ENCODE measurements around the gene ZDHHC4. TPM values are rescaled to one million over a fixed set of nuclear protein-coding genes. Genes with fewer than 3 reads are reported as not detected.

The ZDHHC4 gene
- total and polyA plus RNA-seq, 3 donors from 2014 or later, result 59.4 to 77.7 (median 75.8) TPM

DNA sequence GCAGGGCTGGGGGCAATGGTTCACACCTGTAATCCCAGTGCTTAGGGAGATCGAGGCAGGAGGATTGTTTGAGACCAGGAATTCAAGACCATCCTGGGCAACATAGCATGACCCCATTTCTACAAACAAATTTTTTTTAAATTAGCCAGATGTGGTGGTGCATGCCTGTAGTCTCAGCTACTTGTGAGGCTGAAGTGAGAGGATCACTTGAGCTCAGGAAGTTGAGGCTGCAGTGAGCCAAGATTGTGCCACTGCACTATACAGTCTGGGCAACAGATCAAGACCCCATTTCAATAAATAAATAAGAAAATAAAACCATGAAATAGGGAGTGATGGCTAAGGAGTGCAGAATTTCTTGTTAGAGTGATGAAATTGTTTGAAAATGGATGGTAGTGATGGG lies 34.9 kb upstream of the ZDHHC4 start:
- TF ChIP-seq, protein P1, sequence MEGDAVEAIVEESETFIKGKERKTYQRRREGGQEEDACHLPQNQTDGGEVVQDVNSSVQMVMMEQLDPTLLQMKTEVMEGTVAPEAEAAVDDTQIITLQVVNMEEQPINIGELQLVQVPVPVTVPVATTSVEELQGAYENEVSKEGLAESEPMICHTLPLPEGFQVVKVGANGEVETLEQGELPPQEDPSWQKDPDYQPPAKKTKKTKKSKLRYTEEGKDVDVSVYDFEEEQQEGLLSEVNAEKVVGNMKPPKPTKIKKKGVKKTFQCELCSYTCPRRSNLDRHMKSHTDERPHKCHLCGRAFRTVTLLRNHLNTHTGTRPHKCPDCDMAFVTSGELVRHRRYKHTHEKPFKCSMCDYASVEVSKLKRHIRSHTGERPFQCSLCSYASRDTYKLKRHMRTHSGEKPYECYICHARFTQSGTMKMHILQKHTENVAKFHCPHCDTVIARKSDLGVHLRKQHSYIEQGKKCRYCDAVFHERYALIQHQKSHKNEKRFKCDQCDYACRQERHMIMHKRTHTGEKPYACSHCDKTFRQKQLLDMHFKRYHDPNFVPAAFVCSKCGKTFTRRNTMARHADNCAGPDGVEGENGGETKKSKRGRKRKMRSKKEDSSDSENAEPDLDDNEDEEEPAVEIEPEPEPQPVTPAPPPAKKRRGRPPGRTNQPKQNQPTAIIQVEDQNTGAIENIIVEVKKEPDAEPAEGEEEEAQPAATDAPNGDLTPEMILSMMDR (IDR thresholded peaks at IDR 0.05), result no peak
- no peak for TF ChIP-seq POLR2A (IDR thresholded peaks at IDR 0.05)
- DNase-seq, result no peak
- no peak overlapping the region for H3K27ac ChIP-seq
- no peaks in the 10 kb centered on the region for H3K9me3 ChIP-seq
- H3K4me1 ChIP-seq, result no peaks in the 10 kb centered on the region
- intact Hi-C loops (cut with DNase I; ENCODE audit: low total_unique reads), result no loop called here
- 91 to 100% methylated on average over 1 of the region's 1 CpG for WGBS, 2 donors
- H3K36me3 ChIP-seq (ENCODE audit: low read depth, missing control alignments), result no peaks in the 10 kb centered on the region
- no peaks in the 10 kb centered on the region for H3K27me3 ChIP-seq
- H3K4me3 ChIP-seq, result no peak overlapping the region

DNA sequence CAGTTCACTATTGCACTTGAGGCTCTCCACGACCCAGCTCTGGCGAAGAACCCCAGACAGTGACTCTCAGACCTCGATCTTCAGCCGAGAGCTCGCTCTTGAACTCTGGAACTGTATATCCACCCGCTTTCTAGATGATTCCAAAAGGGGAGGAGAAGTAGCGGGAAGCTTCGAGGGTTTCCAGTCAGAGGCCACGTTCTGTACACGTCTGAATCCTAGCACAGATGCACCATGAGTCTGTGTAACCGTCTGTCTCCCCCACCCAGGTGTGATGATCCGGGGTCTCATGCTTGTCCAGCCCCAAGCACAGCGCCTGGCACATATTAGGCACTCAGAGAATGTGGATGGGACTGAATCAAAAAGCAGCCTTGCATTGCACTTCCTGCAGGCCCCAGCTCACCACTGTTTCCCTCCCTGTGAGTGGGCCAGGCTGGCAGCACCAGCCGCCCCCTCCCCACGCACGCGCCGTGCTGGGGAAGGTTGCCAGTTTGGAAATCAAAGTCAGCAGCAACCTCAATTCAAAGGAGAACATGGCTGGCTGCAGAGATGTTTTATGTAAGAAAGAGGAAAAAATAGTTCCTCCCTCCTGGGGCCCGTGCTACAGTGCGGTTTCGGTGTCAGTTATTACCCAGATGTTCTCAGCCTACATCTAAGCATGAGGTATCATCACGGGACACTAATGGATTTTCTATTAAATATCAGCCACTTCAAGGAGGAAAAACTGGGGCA lies 31.7 kb upstream of the ZDHHC4 start:
- no peak for DNase-seq
- intact Hi-C loops (cut with DNase I; ENCODE audit: low total_unique reads), result no loop called here
- no peaks in the 10 kb centered on the region for H3K27me3 ChIP-seq
- no peaks in the 10 kb centered on the region for H3K4me1 ChIP-seq
- TF ChIP-seq POLR2A (IDR thresholded peaks at IDR 0.05), result no peak
- TF ChIP-seq, protein P1 (IDR thresholded peaks at IDR 0.05), result no peak
- H3K4me3 ChIP-seq, result no peak overlapping the region
- no peak overlapping the region for H3K27ac ChIP-seq
- H3K36me3 ChIP-seq (ENCODE audit: low read depth, missing control alignments), result no peaks in the 10 kb centered on the region
- WGBS, 2 donors, result 86 to 88% methylated on average over 22 of the region's 22 CpGs
- no peaks in the 10 kb centered on the region for H3K9me3 ChIP-seq

DNA sequence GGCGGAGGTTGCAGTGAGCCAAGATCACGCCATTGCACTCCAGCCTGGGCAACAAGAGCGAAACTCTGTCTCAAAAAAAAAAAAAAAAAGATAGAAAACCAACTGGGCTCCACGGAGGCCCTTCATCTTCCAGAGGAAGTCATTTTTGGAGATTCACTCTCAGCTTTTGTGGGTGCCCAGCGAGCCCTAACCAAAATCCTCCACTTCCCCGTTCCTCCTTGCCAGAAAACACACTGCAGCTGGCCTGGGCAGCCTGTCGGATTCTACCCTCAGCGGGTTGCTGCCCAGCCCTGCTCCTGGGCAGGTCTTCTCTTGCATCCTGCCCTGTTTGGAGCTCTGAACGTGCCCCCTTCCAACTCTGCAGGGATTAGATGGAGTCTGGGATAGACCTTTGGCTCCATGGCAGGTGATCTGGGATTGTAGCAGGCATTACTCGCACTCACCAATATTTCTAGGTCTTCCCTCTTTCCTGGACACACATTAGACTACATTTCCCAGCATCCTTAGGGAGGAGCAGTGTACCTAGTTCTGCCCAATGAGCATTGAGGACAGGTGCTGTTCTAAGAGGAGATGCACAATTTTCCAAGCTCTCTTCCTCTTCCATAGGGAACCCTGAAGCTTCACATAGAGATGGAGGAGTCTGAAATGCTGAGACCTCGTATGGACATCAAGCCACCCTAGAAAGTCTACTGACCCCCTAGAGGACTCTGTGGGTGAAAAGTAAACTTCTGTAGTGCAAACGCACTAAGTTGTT lies 30.6 kb upstream of the ZDHHC4 start:
- TF ChIP-seq, protein P1 (IDR thresholded peaks at IDR 0.05), result no peak
- no peak for TF ChIP-seq POLR2A (IDR thresholded peaks at IDR 0.05)
- DNase-seq, result no peak
- no peaks in the 10 kb centered on the region for H3K27me3 ChIP-seq

DNA sequence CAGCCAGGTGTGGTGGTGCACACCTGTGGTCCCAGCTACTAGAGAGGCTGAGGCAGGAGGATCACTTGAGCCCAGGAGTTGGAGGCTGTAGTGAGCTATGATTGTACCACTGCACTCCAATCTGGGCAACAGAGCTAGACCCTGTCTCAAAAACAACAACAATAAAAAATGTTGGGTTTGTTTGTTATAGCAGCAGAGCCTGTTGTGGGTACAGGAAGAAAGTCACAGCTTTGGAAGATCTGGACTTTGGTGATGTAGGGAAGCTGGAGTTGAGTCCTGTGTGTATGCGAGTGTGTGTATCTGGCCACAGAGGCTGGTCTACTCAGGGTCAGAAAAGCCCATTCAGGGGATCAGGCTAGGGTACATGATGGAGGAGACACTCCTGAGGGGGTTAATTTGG lies 29.9 kb upstream of the ZDHHC4 start:
- no peaks in the 10 kb centered on the region for H3K4me1 ChIP-seq
- no peak for TF ChIP-seq POLR2A (IDR thresholded peaks at IDR 0.05)
- TF ChIP-seq, protein P1 (IDR thresholded peaks at IDR 0.05), result no peak
- no peaks in the 10 kb centered on the region for H3K9me3 ChIP-seq
- WGBS, 2 donors, result 93 to 100% methylated on average over 1 of the region's 1 CpG
- DNase-seq, result no peak
- no peak overlapping the region for H3K4me3 ChIP-seq
- H3K36me3 ChIP-seq (ENCODE audit: low read depth, missing control alignments), result no peaks in the 10 kb centered on the region
- intact Hi-C loops (cut with DNase I; ENCODE audit: low total_unique reads), result no loop called here
- no peak overlapping the region for H3K27ac ChIP-seq
- H3K27me3 ChIP-seq, result no peaks in the 10 kb centered on the region

More for the DNA sequence above, 30.6 kb upstream of the ZDHHC4 start:
- H3K4me1 ChIP-seq, result no peaks in the 10 kb centered on the region
- 77 to 88% methylated on average over 12 of the region's 12 CpGs for WGBS, 2 donors
- intact Hi-C loops (cut with DNase I; ENCODE audit: low total_unique reads), result no loop called here
- H3K27ac ChIP-seq, result no peak overlapping the region
- no peaks in the 10 kb centered on the region for H3K36me3 ChIP-seq (ENCODE audit: low read depth, missing control alignments)
- no peak overlapping the region for H3K4me3 ChIP-seq
- H3K9me3 ChIP-seq, result no peaks in the 10 kb centered on the region
